HCT116 (cell line): Measurements from ENCODE around the gene ALDH5A1. TPM values are rescaled to one million over a fixed set of nuclear protein-coding genes. Genes with fewer than 3 reads are reported as not detected.

Experiments
- ATAC-seq: fragments of 200-7000 bp; cut with Tn5 transposase; 2 replicates; pipeline ENCODE4 v1.9.1; 2020; ENCODE audit warnings: mild to moderate bottlenecking, moderate library complexity
- BruUV-seq: library from RNA; stranded (reverse); fragments of 400-500 nt; replicated peaks from 2 replicates; lab custom pipeline; 2021; lab: Mats Ljungman, UMichigan
- CTCF ChIA-PET: fragments of 300-600 bp; sonication (Branson Sonifier 250); formaldehyde crosslinking; loops from one replicate; lab custom pipeline; 2021; ENCODE audit warnings: antibody characterized with exemption; lab: Charles Lee
- POLR2A ChIA-PET: fragments of 300-600, 350-600 bp; sonication (Branson Sonifier 250); formaldehyde crosslinking; loops from one replicate; lab custom pipeline; 2021; ENCODE audit warnings: antibody characterized with exemption; lab: Charles Lee
- RAD21 ChIA-PET, 2 experiments: fragments of 300-600 bp; sonication (Branson Sonifier 250); formaldehyde crosslinking; loops; one replicate each; lab custom pipeline; 2023; ENCODE audit warnings: low total read pairs in 2 of 2; ENCODE audit not compliant: uncharacterized antibody in 2 of 2, unreplicated experiment in 2 of 2, low non-redundant PET in 1 of 2; lab: Charles Lee
- DNase-seq: peaks from one replicate; pipeline ENCODE4 v3.0.0-alpha.2; 2010; ENCODE audit warnings: low read depth, low spot score
- H2AFZ ChIP-seq: fragments of 200-600 bp; shearing (Covaris generic), sonication (generic); 2 replicates; pipeline ENCODE4 v1.6.1; 2017; ENCODE audit warnings: low read depth, mixed run types, mixed read lengths, antibody characterized with exemption, low read length; ENCODE audit not compliant: poor library complexity, severe bottlenecking
- H3K27ac ChIP-seq: 2 replicates; pipeline ENCODE4 v1.5.1; 2012; ENCODE audit warnings: low read depth, low read length
- H3K27me3 ChIP-seq: fragments of 200-600 bp; sonication (generic); 2 replicates; pipeline ENCODE4 v1.6.1; 2016; ENCODE audit warnings: mixed run types, low read length, mixed read lengths; ENCODE audit not compliant: insufficient read depth
- H3K36me3 ChIP-seq, 2 experiments: fragments of 200-500 bp in 1 of 2; fragments of 200-600 bp in 1 of 2; sonication (Bioruptor generic) in 1 of 2; sonication (generic) in 1 of 2; 2 replicates each; pipeline versions ENCODE4 v1.5.1 to v1.6.1; 2014 to 2016; ENCODE audit warnings: low read length in 2 of 2, inconsistent platforms in 1 of 2, mixed read lengths in 1 of 2, mixed run types in 1 of 2; ENCODE audit not compliant: insufficient read depth in 2 of 2, control insufficient read depth in 1 of 2
- H3K4me1 ChIP-seq, 2 experiments: fragments of 200-600 bp in 1 of 2; sonication (generic) in 1 of 2; 2 replicates each; pipeline versions ENCODE4 v1.5.1 to v1.6.1; 2012 to 2017; ENCODE audit warnings: low read length in 2 of 2, inconsistent platforms in 1 of 2, mild to moderate bottlenecking in 1 of 2, mixed read lengths in 1 of 2, mixed run types in 1 of 2, moderate library complexity in 1 of 2; ENCODE audit not compliant: insufficient read depth in 2 of 2, control insufficient read depth in 1 of 2
- H3K4me2 ChIP-seq: fragments of 200-600 bp; sonication (generic); 2 replicates; pipeline ENCODE4 v1.6.1; 2017; ENCODE audit warnings: mixed run types, low read length, mixed read lengths
- H3K4me3 ChIP-seq, 2 experiments: fragments of 200-600 bp in 1 of 2; sonication (generic) in 1 of 2; replicated peaks in 1 of 2; 2 replicates each; pipeline ENCODE4 v1.5.1; 2011 to 2016; ENCODE audit warnings: low read length in 2 of 2, control low read depth in 1 of 2, low read depth in 1 of 2, mild to moderate bottlenecking in 1 of 2, mixed read lengths in 1 of 2, mixed run types in 1 of 2
- H3K79me2 ChIP-seq: fragments of 200-600 bp; sonication (generic); 2 replicates; pipeline ENCODE4 v1.6.1; 2017; ENCODE audit warnings: mild to moderate bottlenecking, mixed run types, low read length, moderate library complexity, mixed read lengths; ENCODE audit not compliant: insufficient read depth
- H3K9ac ChIP-seq: fragments of 200-600 bp; sonication (generic); 2 replicates; pipeline ENCODE4 v1.6.1; 2016; ENCODE audit warnings: low read length, mixed read lengths
- H3K9me2 ChIP-seq: fragments of 200-600 bp; sonication (generic), shearing (Covaris generic); 2 replicates; pipeline ENCODE4 v1.6.1; 2017; ENCODE audit warnings: mixed run types, mild to moderate bottlenecking, moderate library complexity; ENCODE audit not compliant: insufficient read depth
- H3K9me3 ChIP-seq, 2 experiments: fragments of 200-500 bp in 1 of 2; fragments of 200-600 bp in 1 of 2; sonication (Bioruptor generic) in 1 of 2; sonication (generic) in 1 of 2; 2 replicates each; pipeline ENCODE4 v1.6.1; 2014 to 2017; ENCODE audit warnings: low read length in 2 of 2, mixed read lengths in 2 of 2, inconsistent platforms in 1 of 2, low read depth in 1 of 2, mild to moderate bottlenecking in 1 of 2, mixed run types in 1 of 2, moderate library complexity in 1 of 2; ENCODE audit not compliant: control insufficient read depth in 1 of 2, insufficient read depth in 1 of 2
- H4K20me1 ChIP-seq: fragments of 200-600 bp; sonication (generic), shearing (Covaris generic); 2 replicates; pipeline ENCODE4 v1.6.1; 2017; ENCODE audit warnings: mixed run types, mild to moderate bottlenecking, moderate library complexity; ENCODE audit not compliant: insufficient read depth
- CBX3 ChIP-seq: IDR thresholded peaks from 2 replicates; pipeline ENCODE4 v1.6.1; 2012; ENCODE audit warnings: low read depth
- ELF1 ChIP-seq: IDR thresholded peaks from 2 replicates; pipeline ENCODE4 v1.6.1; 2012; ENCODE audit warnings: low read depth, borderline replicate concordance
- EZH2 ChIP-seq: fragments of 200-600 bp; sonication (generic); IDR thresholded peaks from 2 replicates; pipeline ENCODE4 v1.6.1; 2017; ENCODE audit warnings: antibody characterized with exemption, mixed run types
- EZH2phosphoT487 ChIP-seq: fragments of 200-600 bp; IDR thresholded peaks from 2 replicates; pipeline ENCODE4 v1.6.1; 2018; ENCODE audit warnings: antibody characterized with exemption, borderline replicate concordance
- POLR2AphosphoS5 ChIP-seq: IDR thresholded peaks from 2 replicates; pipeline ENCODE4 v1.6.1; 2011; ENCODE audit warnings: mild to moderate bottlenecking, low read depth, low read length, moderate library complexity
- RAD21 ChIP-seq: IDR thresholded peaks from 2 replicates; pipeline ENCODE4 v1.6.1; 2012; ENCODE audit warnings: low read depth, mild to moderate bottlenecking
- SP1 ChIP-seq: IDR thresholded peaks from 2 replicates; pipeline ENCODE4 v1.6.1; 2012; ENCODE audit warnings: low read depth
- TCF7L2 ChIP-seq: IDR thresholded peaks from 2 replicates; pipeline ENCODE4 v1.7.0; 2011; ENCODE audit warnings: borderline replicate concordance, inconsistent platforms; ENCODE audit not compliant: insufficient read depth, insufficient read length; ENCODE audit errors: extremely low read depth
- ZNF274 ChIP-seq: fragments of 200-500 bp; sonication (Bioruptor generic); IDR thresholded peaks from 2 replicates; pipeline ENCODE4 v1.6.1; 2014; ENCODE audit warnings: mild to moderate bottlenecking, low read depth, low read length, inconsistent platforms
- intact Hi-C: fragments of 100-400 bp; cut with micrococcal nuclease; formaldehyde crosslinking; loops from 2 replicates; pipeline ENCODE4 v1.10.0; 2022
- total RNA-seq: library from RNA; stranded (reverse); gene quantifications from one replicate; pipeline ENCODE4 v1.2.1, GENCODE V29; 2021; ENCODE audit not compliant: unreplicated experiment
- TF ChIP-seq, protein P1 (sequence below), 3 experiments: fragments of 200-600 bp in 1 of 3; sonication (generic) in 1 of 3; IDR thresholded peaks in 2 of 3; conservative IDR thresholded peaks in 1 of 3; 2 replicates each; pipeline ENCODE4 v1.5.1; 2012 to 2017; ENCODE audit warnings: low read depth in 2 of 3, low read length in 2 of 3, antibody characterized with exemption in 1 of 3, borderline replicate concordance in 1 of 3, control low read depth in 1 of 3, mild to moderate bottlenecking in 1 of 3, mixed read lengths in 1 of 3, mixed run types in 1 of 3, moderate library complexity in 1 of 3; ENCODE audit not compliant: insufficient read depth in 1 of 3
- TF ChIP-seq, protein P2 (sequence below): IDR thresholded peaks from 2 replicates; pipeline ENCODE4 v1.6.1; 2012
- TF ChIP-seq, protein P3 (sequence below): IDR thresholded peaks from 2 replicates; pipeline ENCODE4 v1.6.1; 2012
- TF ChIP-seq, protein P4 (sequence below): IDR thresholded peaks from 2 replicates; pipeline ENCODE4 v1.6.1; 2012; ENCODE audit warnings: low read depth

The ALDH5A1 gene
- total RNA-seq, 1 experiment from 2014 or later = 10.0 TPM

DNA sequence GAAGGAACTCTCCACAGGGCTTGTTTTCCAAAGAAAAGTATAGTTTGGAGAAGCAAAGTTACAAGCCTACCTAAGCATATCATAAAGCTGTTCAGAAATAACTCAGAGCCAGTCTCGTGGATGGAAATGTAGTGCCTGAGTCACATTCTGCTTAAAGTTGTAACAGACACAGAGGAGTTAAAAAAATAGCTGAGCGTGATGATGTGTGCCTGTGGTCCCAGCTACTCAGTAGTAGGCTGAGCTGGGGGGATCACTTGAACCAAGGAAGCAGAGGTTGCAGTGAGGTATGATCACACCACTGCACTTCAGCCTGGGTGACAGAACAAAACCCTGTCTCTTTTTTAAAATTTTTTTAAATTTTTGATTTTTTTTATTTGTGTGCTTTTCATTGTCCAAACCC, 6.6 kb downstream of the ALDH5A1 start:
- Histone ChIP-seq H3K9ac (no peak overlapping the region), H3K9me2 (no peaks in the 10 kb centered on the region), H3K27me3 (no peaks in the 10 kb centered on the region), H3K4me1 (no peaks in the 10 kb centered on the region; a peak in 1 of 4 replicates), H4K20me1 (no peaks in the 10 kb centered on the region), H2AFZ (no peak overlapping the region), H3K4me3 (no peak overlapping the region), H3K27ac (no peak overlapping the region), H3K9me3 (no peaks in the 10 kb centered on the region), H3K79me2 (no peaks in the 10 kb centered on the region), H3K36me3 (no peaks in the 10 kb centered on the region), H3K4me2 (no peak overlapping the region)
- ATAC-seq (no peak), DNase-seq (no peak)
- POLR2A ChIA-PET = no interaction called here
- RAD21 ChIA-PET = no interaction called here
- CTCF ChIA-PET = interaction anchor here (1.8 kb wide), 1 partner anchor 20 kb away, joined by 5 read pairs; no protein-coding TSS in a partner anchor
- no peak for TF ChIP-seq ELF1
- TF ChIP-seq ZNF274 = no peak
- TF ChIP-seq, protein P1, sequence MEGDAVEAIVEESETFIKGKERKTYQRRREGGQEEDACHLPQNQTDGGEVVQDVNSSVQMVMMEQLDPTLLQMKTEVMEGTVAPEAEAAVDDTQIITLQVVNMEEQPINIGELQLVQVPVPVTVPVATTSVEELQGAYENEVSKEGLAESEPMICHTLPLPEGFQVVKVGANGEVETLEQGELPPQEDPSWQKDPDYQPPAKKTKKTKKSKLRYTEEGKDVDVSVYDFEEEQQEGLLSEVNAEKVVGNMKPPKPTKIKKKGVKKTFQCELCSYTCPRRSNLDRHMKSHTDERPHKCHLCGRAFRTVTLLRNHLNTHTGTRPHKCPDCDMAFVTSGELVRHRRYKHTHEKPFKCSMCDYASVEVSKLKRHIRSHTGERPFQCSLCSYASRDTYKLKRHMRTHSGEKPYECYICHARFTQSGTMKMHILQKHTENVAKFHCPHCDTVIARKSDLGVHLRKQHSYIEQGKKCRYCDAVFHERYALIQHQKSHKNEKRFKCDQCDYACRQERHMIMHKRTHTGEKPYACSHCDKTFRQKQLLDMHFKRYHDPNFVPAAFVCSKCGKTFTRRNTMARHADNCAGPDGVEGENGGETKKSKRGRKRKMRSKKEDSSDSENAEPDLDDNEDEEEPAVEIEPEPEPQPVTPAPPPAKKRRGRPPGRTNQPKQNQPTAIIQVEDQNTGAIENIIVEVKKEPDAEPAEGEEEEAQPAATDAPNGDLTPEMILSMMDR (IDR thresholded peaks at IDR 0.05 in 2 of 3, conservative IDR thresholded peaks at IDR 0.05 in 1 of 3; ENCODE audit: borderline replicate concordance in 1 of 3, insufficient read depth in 1 of 3, low read depth in 2 of 3, low read length in 2 of 3) = no peak
- TF ChIP-seq, protein P2, sequence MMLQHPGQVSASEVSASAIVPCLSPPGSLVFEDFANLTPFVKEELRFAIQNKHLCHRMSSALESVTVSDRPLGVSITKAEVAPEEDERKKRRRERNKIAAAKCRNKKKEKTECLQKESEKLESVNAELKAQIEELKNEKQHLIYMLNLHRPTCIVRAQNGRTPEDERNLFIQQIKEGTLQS = no peak
- TF ChIP-seq SP1 = no peak
- TF ChIP-seq, protein P3, sequence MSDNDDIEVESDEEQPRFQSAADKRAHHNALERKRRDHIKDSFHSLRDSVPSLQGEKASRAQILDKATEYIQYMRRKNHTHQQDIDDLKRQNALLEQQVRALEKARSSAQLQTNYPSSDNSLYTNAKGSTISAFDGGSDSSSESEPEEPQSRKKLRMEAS = no peak
- TF ChIP-seq, protein P4, sequence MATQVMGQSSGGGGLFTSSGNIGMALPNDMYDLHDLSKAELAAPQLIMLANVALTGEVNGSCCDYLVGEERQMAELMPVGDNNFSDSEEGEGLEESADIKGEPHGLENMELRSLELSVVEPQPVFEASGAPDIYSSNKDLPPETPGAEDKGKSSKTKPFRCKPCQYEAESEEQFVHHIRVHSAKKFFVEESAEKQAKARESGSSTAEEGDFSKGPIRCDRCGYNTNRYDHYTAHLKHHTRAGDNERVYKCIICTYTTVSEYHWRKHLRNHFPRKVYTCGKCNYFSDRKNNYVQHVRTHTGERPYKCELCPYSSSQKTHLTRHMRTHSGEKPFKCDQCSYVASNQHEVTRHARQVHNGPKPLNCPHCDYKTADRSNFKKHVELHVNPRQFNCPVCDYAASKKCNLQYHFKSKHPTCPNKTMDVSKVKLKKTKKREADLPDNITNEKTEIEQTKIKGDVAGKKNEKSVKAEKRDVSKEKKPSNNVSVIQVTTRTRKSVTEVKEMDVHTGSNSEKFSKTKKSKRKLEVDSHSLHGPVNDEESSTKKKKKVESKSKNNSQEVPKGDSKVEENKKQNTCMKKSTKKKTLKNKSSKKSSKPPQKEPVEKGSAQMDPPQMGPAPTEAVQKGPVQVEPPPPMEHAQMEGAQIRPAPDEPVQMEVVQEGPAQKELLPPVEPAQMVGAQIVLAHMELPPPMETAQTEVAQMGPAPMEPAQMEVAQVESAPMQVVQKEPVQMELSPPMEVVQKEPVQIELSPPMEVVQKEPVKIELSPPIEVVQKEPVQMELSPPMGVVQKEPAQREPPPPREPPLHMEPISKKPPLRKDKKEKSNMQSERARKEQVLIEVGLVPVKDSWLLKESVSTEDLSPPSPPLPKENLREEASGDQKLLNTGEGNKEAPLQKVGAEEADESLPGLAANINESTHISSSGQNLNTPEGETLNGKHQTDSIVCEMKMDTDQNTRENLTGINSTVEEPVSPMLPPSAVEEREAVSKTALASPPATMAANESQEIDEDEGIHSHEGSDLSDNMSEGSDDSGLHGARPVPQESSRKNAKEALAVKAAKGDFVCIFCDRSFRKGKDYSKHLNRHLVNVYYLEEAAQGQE = no peak
- TF ChIP-seq EZH2phosphoT487 = no peak
- TF ChIP-seq TCF7L2 = no peak
- no peak for TF ChIP-seq POLR2AphosphoS5
- TF ChIP-seq EZH2 = no peak
- no peak for TF ChIP-seq RAD21
- TF ChIP-seq CBX3 = no peak
- BruUV-seq = no TSS peak
- intact Hi-C loops = no loop called here
